Spleen (tissue), 11 donors: Measurements from ENCODE around the gene FLRT1. TPM values are rescaled to one million over a fixed set of nuclear protein-coding genes. Genes with fewer than 3 reads are reported as not detected.

Experiments
- DNase-seq: peaks from one replicate; pipeline ENCODE4 v3.0.0-alpha.2; 2020
- H3K27ac ChIP-seq, 8 donors: fragments of 200-600 bp; sonication (generic) in 7 of 8; 1 replicate in 4 of 8; 2 replicates in 4 of 8; pipeline versions ENCODE4 v1.5.0 to v1.8.0; 2016 to 2021; ENCODE audit warnings: inconsistent platforms in 4 of 8, mild to moderate bottlenecking in 4 of 8, moderate library complexity in 1 of 8
- H3K27me3 ChIP-seq, 7 donors: fragments of 200-600 bp; sonication (generic) in 6 of 7; replicated peaks in 1 of 7; 1 replicate in 4 of 7; 2 replicates in 3 of 7; pipeline versions ENCODE4 v1.5.0 to v1.8.0; 2016 to 2021; ENCODE audit warnings: inconsistent platforms in 3 of 7, mild to moderate bottlenecking in 1 of 7
- H3K36me3 ChIP-seq, 6 donors: fragments of 200-600 bp; sonication (generic) in 5 of 6; 1 replicate in 4 of 6; 2 replicates in 2 of 6; pipeline versions ENCODE4 v1.5.0 to v1.8.0; 2016 to 2021; ENCODE audit warnings: inconsistent platforms in 2 of 6
- H3K4me1 ChIP-seq, 6 donors: fragments of 200-600 bp; sonication (generic) in 5 of 6; 1 replicate in 3 of 6; 2 replicates in 3 of 6; pipeline versions ENCODE4 v1.5.0 to v1.8.0; 2016 to 2021; ENCODE audit warnings: inconsistent platforms in 3 of 6
- H3K4me3 ChIP-seq, 8 donors: fragments of 200-600 bp; sonication (generic) in 7 of 8; 1 replicate in 4 of 8; 2 replicates in 4 of 8; pipeline versions ENCODE4 v1.5.0 to v1.8.0; 2016 to 2021; ENCODE audit warnings: inconsistent platforms in 4 of 8, mild to moderate bottlenecking in 4 of 8, moderate library complexity in 2 of 8
- H3K9me3 ChIP-seq, 8 donors: fragments of 200-600 bp; sonication (generic) in 7 of 8; 1 replicate in 4 of 8; 2 replicates in 4 of 8; pipeline versions ENCODE4 v1.5.0 to v1.8.0; 2016 to 2021; ENCODE audit warnings: inconsistent platforms in 4 of 8
- CTCF ChIP-seq, 11 experiments: fragments of 200-600 bp in 7 of 11; fragments of 450-650 bp in 4 of 11; sonication (generic) in 4 of 11; IDR thresholded peaks in 8 of 11; conservative IDR thresholded peaks in 3 of 11; 1 replicate in 7 of 11; 2 replicates in 4 of 11; pipeline versions ENCODE4 v1.4.0 to v1.8.0; 2016 to 2021; ENCODE audit warnings: antibody characterized with exemption in 11 of 11, inconsistent platforms in 4 of 11, mild to moderate bottlenecking in 1 of 11
- POLR2A ChIP-seq, 3 donors: fragments of 450-650 bp; IDR thresholded peaks; one replicate each; pipeline ENCODE4 v1.5.1; 2017; ENCODE audit warnings: antibody characterized with exemption in 3 of 3, mild to moderate bottlenecking in 1 of 3
- POLR2AphosphoS5 ChIP-seq, 3 donors: sonication (generic); formaldehyde crosslinking; IDR thresholded peaks; one replicate each; pipeline ENCODE4 v1.5.1; 2017; ENCODE audit warnings: antibody characterized with exemption in 3 of 3
- WGBS, 5 donors: extraction: QIAGEN DNeasy Blood & Tissue Kit in 3 of 5; methylation state at CpG; one replicate each; pipeline versions ENCODE4 v1.1.5 to v1.1.7; 2013 to 2018; 5-methylcytosine and 5-hydroxymethylcytosine counted together
- intact Hi-C: fragments of 100-400 bp; cut with DNase I; formaldehyde crosslinking; loops from one replicate; pipeline ENCODE4 v1.15.0; 2023; ENCODE audit warnings: low total_unique reads
- polyA plus RNA-seq, 3 donors: library from polyadenylated mRNA; stranded (reverse); fragments of 200-250 nt; gene quantifications; one replicate each; pipeline ENCODE4 v1.2.1, GENCODE V29; 2013
- total RNA-seq, 7 donors: library from RNA; depleted of rRNA in 3 of 7; stranded (reverse); fragments of >200 nt in 3 of 7; fragmentation: NEBNext Ultra II Directional in 4 of 7; extraction: Animal tissue kit (Norgen Biotek cat#: 25700) in 4 of 7; gene quantifications; one replicate each; pipeline versions ENCODE4 v1.1.0 to v1.2.1, GENCODE V29; 2016 to 2021
- donor health status: healthy with polysubstance abuse.
- donor health status: DM: no; HTN: no; CAD: no; lungs with moderate emphysema.
- donor health status: DM: no; HTN: no; CAD: no.
- donor health status: Bipolar disorder and iron deficiency.
- donor health status: healthy.
- donor health status: DM: no; HTN: no; CAD: no.
- donor health status: DM: yes; HTN: yes; CAD: no.

FLRT1 gene
- total and polyA plus RNA-seq, 10 donors: 0.03 to 0.51 (median 0.16) TPM; not detected in 3

DNA sequence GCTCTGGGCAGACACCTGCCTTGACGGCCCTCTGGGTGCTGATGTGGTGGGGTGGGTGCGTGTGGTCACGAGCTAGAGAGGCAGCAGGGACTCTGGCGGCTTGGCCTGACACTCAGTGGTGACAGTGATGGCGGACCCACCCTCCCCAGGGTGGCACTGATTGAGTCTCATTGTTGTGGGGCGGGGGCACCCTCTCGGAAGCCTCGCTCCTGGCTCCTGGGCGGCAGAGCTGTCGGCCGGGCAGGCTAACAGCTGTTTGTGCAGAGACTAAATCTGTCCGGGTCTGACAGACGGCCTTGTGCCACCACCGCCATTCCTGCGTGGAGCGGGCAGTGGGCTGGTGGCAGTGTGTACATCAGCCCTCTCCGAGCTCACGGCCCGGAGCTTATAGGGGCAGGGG is 15.6 kb downstream of the FLRT1 start:
- H3K4me1 ChIP-seq: no peaks in the 10 kb centered on the region
- no peak for TF ChIP-seq POLR2A (IDR thresholded peaks at IDR 0.05)
- WGBS, 5 donors: 93 to 97% (median 95%) methylated on average over 6 to 19 of the region's 19 CpGs
- no peaks in the 10 kb centered on the region for H3K36me3 ChIP-seq
- no peak overlapping the region for H3K27ac ChIP-seq
- H3K9me3 ChIP-seq: no peaks in the 10 kb centered on the region
- intact Hi-C loops: no loop called here
- H3K27me3 ChIP-seq: no peaks in the 10 kb centered on the region
- DNase-seq: no peak
- no peak overlapping the region for H3K4me3 ChIP-seq

DNA sequence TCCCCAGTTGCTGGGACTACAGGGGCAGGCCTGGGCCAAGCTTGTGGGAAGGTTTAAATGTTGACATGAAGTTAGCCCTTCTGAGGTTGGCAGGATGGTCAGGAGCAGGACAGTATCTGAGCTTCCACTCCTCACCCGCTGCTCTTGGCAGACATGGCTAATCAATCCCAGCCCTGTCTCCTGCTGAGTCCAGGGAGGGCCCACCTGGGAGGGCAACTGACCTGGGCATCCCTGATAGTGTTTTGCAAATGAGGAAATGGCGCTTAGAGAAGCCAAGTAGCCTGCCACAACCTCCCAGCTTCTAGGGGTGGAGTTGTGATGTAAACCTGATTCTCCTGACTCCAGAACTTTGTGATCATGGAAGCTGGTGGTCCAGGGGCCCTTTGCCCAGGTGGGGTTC is 16.7 kb downstream of the FLRT1 start:
- Histone ChIP-seq H3K4me3 (no peak overlapping the region), H3K4me1 (peaks cover 0 to 7% (median 0%) of the 10 kb centered on the region in 6 donors), H3K27me3 (no peaks in the 10 kb centered on the region), H3K9me3 (no peaks in the 10 kb centered on the region), H3K36me3 (no peaks in the 10 kb centered on the region), H3K27ac (no peak overlapping the region)
- intact Hi-C loops: no loop called here
- WGBS, 5 donors: 89 to 98% (median 92%) methylated on average over 2 of the region's 2 CpGs
- TF ChIP-seq POLR2A (IDR thresholded peaks at IDR 0.05) (no peak), POLR2AphosphoS5 (IDR thresholded peaks at IDR 0.05) (no peak), CTCF (IDR thresholded peaks at IDR 0.05 in 8 of 11, conservative IDR thresholded peaks at IDR 0.05 in 3 of 11) (no peak)
- DNase-seq: no peak

DNA sequence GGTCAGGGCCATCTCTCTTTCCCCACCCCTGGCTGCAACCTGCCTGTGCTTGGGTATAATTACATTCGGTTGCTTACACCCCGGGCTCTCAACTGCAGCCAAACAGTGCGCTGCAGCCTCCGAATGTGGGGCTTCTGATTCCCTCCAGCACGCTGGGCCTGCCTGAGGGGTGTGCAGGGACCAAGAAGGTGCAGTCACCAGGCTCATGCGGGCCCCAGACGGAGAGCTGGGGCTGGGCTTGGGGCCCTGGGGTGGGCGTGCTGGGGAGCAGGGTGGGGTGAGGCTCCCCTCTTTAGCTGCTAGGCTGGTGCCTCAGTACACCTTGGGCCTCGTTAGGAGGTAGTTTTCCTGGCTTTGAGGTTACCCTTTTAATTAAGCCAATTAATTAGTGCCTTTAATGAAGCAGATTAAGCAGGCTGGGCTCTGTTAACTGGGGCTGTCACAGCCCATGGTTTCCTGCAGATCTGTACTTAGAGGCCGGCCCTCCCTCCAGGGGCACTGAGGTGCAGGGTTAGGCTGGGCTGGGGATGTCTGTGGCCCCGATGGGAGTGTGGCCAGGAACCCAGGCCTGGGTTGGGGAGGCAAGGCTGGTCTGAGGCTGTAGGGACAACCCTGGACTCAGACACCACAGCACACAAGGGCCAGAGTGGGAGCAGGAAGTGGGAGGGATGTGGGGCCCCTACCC is 17.3 kb downstream of the FLRT1 start:
- H3K9me3 ChIP-seq: no peaks in the 10 kb centered on the region
- H3K4me3 ChIP-seq: no peak overlapping the region
- WGBS, 5 donors: 79 to 91% (median 87%) methylated on average over 6 to 11 of the region's 11 CpGs
- no peak for TF ChIP-seq POLR2A (IDR thresholded peaks at IDR 0.05)
- TF ChIP-seq POLR2AphosphoS5 (IDR thresholded peaks at IDR 0.05): no peak
- no peak for TF ChIP-seq CTCF (IDR thresholded peaks at IDR 0.05 in 8 of 11, conservative IDR thresholded peaks at IDR 0.05 in 3 of 11)
- H3K27ac ChIP-seq: no peak overlapping the region
- no peak for DNase-seq
- H3K27me3 ChIP-seq: no peaks in the 10 kb centered on the region
- no peaks in the 10 kb centered on the region for H3K36me3 ChIP-seq
- peaks cover 0 to 13% (median under 1%) of the 10 kb centered on the region in 6 donors for H3K4me1 ChIP-seq
- intact Hi-C loops: no loop called here

DNA sequence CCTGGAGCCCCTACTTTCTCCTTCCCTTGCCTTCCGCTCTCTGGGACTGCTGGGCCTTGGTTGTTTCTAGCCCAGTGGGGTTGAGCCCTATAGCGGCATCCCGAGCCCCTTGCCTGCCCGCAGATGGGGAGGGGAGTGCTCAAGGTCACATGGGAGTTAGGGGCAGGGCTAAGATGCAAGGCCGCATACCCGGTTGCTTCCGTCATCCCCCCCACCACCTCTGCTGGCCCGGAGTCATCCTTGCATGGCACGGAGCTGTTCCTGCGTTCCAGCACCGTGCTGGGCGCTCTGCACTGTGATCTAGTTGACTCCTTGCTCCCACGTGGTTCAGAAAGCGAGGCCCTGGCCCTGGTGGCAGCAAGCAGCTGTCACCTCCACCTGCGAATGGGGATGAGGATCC is 18.0 kb downstream of the FLRT1 start:
- 71 to 85% (median 80%) methylated on average over 6 to 15 of the region's 15 CpGs for WGBS, 5 donors
- H3K27me3 ChIP-seq: no peaks in the 10 kb centered on the region

GRCh38 chr11:64055077-64055476 is 19.3 kb downstream of the FLRT1 start:
- Histone ChIP-seq H3K27me3 (peaks cover 0 to 12% (median 7%) of the 10 kb centered on the region in 7 donors), H3K36me3 (no peaks in the 10 kb centered on the region), H3K27ac (no peak overlapping the region), H3K4me3 (no peak overlapping the region), H3K4me1 (peaks cover 0 to 23% (median 5%) of the 10 kb centered on the region in 6 donors), H3K9me3 (no peaks in the 10 kb centered on the region)
- no peak for DNase-seq
- TF ChIP-seq POLR2A (IDR thresholded peaks at IDR 0.05) (no peak), POLR2AphosphoS5 (IDR thresholded peaks at IDR 0.05) (no peak), CTCF (IDR thresholded peaks at IDR 0.05 in 8 of 11, conservative IDR thresholded peaks at IDR 0.05 in 3 of 11) (no peak)
- WGBS, 5 donors: 57 to 81% (median 76%) methylated on average over 4 to 8 of the region's 8 CpGs
- intact Hi-C loops: no loop called here

More for the DNA sequence above, 18.0 kb downstream of the FLRT1 start:
- DNase-seq: no peak
- intact Hi-C loops: no loop called here
- no peak for TF ChIP-seq POLR2AphosphoS5 (IDR thresholded peaks at IDR 0.05)
- Histone ChIP-seq H3K27ac (no peak overlapping the region), H3K36me3 (no peaks in the 10 kb centered on the region), H3K4me1 (peaks cover 0 to 19% (median 2%) of the 10 kb centered on the region in 6 donors), H3K4me3 (no peak overlapping the region), H3K9me3 (no peaks in the 10 kb centered on the region)
